HepG2 (cell line): ENCODE results near the gene ANKRD42. TPM values are rescaled to one million over a fixed set of nuclear protein-coding genes. Genes with fewer than 3 reads are reported as not detected.
A peak's percentile ranks its signal among the peaks of the same experiment; 100 is the strongest.

Experiments
- FOXK2 ChIP-seq: fragments of 450-650 bp; IDR thresholded peaks from 2 replicates; pipeline ENCODE4 v1.6.1; 2016
- HINFP ChIP-seq: sonication (generic); formaldehyde crosslinking; IDR thresholded peaks from 2 replicates; pipeline ENCODE4 v1.4.0; 2020; ENCODE audit warnings: low read depth, mild to moderate bottlenecking, missing genetic modification reagents
- HNRNPLL ChIP-seq: fragments of 200-400 bp; formaldehyde crosslinking; IDR thresholded peaks from 2 replicates; pipeline ENCODE4 v1.6.1; 2017; ENCODE audit warnings: mild to moderate bottlenecking, low read depth, low read length; ENCODE audit not compliant: poor library complexity, severe bottlenecking
- KLF15 ChIP-seq: sonication (generic); formaldehyde crosslinking; IDR thresholded peaks from 2 replicates; pipeline ENCODE4 v1.8.1; 2023; ENCODE audit warnings: borderline replicate concordance, mild to moderate bottlenecking, inconsistent platforms, missing genetic modification reagents, mixed read lengths
- LCORL ChIP-seq, 2 experiments: fragments of 450-650 bp in 1 of 2; sonication (generic) in 1 of 2; formaldehyde crosslinking in 1 of 2; IDR thresholded peaks; 2 replicates each; pipeline versions ENCODE4 v1.5.0 to v1.6.1; 2017 to 2020; ENCODE audit warnings: antibody characterized with exemption in 1 of 2, missing genetic modification reagents in 1 of 2
- MAF1 ChIP-seq: sonication (generic); formaldehyde crosslinking; IDR thresholded peaks from 2 replicates; pipeline ENCODE4 v1.5.0; 2020; ENCODE audit warnings: missing genetic modification reagents, borderline replicate concordance
- MTA1 ChIP-seq: sonication (generic); formaldehyde crosslinking; IDR thresholded peaks from 2 replicates; pipeline ENCODE4 v1.4.0; 2020; ENCODE audit warnings: missing genetic modification reagents, mild to moderate bottlenecking, borderline replicate concordance
- PHF5A ChIP-seq: IDR thresholded peaks from one replicate; pipeline ENCODE4 v1.6.1; 2018; ENCODE audit warnings: low read depth, missing genetic modification reagents; ENCODE audit not compliant: unreplicated experiment
- REXO4 ChIP-seq: sonication (generic); formaldehyde crosslinking; IDR thresholded peaks from 2 replicates; pipeline ENCODE4 v1.8.0; 2022; ENCODE audit warnings: missing genetic modification reagents, mild to moderate bottlenecking, borderline replicate concordance
- YY1 ChIP-seq: IDR thresholded peaks from 2 replicates; pipeline ENCODE4 v1.6.1; 2011; ENCODE audit warnings: low read length, low read depth, moderate library complexity, mild to moderate bottlenecking; ENCODE audit not compliant: insufficient read depth, insufficient replicate concordance
- ZNF205 ChIP-seq: IDR thresholded peaks from 2 replicates; pipeline ENCODE4 v1.6.1; 2018; ENCODE audit warnings: missing biosample characterization, missing genetic modification reagents
- ZNF263 ChIP-seq: sonication (generic); formaldehyde crosslinking; IDR thresholded peaks from 2 replicates; pipeline ENCODE4 v1.4.0; 2020; ENCODE audit warnings: missing genetic modification reagents
- ZNF264 ChIP-seq: sonication (generic); formaldehyde crosslinking; IDR thresholded peaks from 2 replicates; pipeline ENCODE4 v1.4.0; 2020; ENCODE audit warnings: missing genetic modification reagents
- ZNF335 ChIP-seq: sonication (generic); formaldehyde crosslinking; IDR thresholded peaks from 2 replicates; pipeline ENCODE4 v1.4.0; 2020; ENCODE audit warnings: missing genetic modification reagents
- ZNF407 ChIP-seq: sonication (generic); formaldehyde crosslinking; IDR thresholded peaks from one replicate; pipeline ENCODE4 v1.5.1; 2020; ENCODE audit warnings: mild to moderate bottlenecking, missing genetic modification reagents; ENCODE audit errors: not compliant biosample characterization
- ZNF639 ChIP-seq: conservative IDR thresholded peaks from 2 replicates; pipeline ENCODE4 v1.6.1; 2018; ENCODE audit warnings: missing genetic modification reagents
- ZNF672 ChIP-seq: sonication (generic); formaldehyde crosslinking; IDR thresholded peaks from 2 replicates; pipeline ENCODE4 v1.8.1; 2022; ENCODE audit warnings: missing genetic modification reagents
- ZSCAN20 ChIP-seq: sonication (generic); formaldehyde crosslinking; IDR thresholded peaks from 2 replicates; pipeline ENCODE4 v1.4.0; 2020; ENCODE audit warnings: missing genetic modification reagents, mild to moderate bottlenecking, borderline replicate concordance
- polyA plus RNA-seq, 8 experiments: library from polyadenylated mRNA; depleted of rRNA in 3 of 8; stranded (reverse) in 7 of 8; unstranded in 1 of 8; fragments of >200 nt; fragmentation: Illumina TruSeq in 4 of 8; extraction: Trizol in 4 of 8; gene quantifications; 2 replicates each; pipeline versions ENCODE4 v1.2.1 to v1.2.3, GENCODE V29; 2011 to 2016; ENCODE audit warnings: low read depth in 4 of 8, missing spikeins in 1 of 8, mixed read lengths in 1 of 8; ENCODE audit not compliant: insufficient read depth in 1 of 8
- total RNA-seq, 5 experiments: library from RNA; depleted of rRNA; stranded (reverse); fragments of >200 nt; fragmentation: Illumina TruSeq; extraction: Trizol; gene quantifications; 2 replicates each; pipeline ENCODE4 v1.2.3, GENCODE V29; 2016; ENCODE audit warnings: low read depth in 1 of 5

ANKRD42 gene
- total and polyA plus RNA-seq, 2 of the 13 experiments (the other 11 are each of a cell fraction or from before 2014, with no cell fraction given) = 2.2 to 3.7 TPM

- no peak for TF ChIP-seq ZNF639 (CRISPR knock-in tag)
- TF ChIP-seq LCORL (IDR thresholded peaks at IDR 0.05) = no peak
- no peak for TF ChIP-seq LCORL (CRISPR knock-in tag; IDR thresholded peaks at IDR 0.05)
- TF ChIP-seq HNRNPLL = peak; percentile 95
- TF ChIP-seq ZNF205 (CRISPR knock-in tag) = no peak
- no peak for TF ChIP-seq REXO4 (CRISPR knock-in tag)
- no peak for TF ChIP-seq HINFP (CRISPR knock-in tag)
- no peak for TF ChIP-seq MAF1 (CRISPR knock-in tag)
- TF ChIP-seq ZNF672 = no peak
- no peak for TF ChIP-seq ZNF407 (CRISPR knock-in tag)
- no peak for TF ChIP-seq ZNF335 (CRISPR knock-in tag)
- TF ChIP-seq ZNF264 (CRISPR knock-in tag) = peak; percentile 67; the same call in 1 of the 2 replicates
- no peak for TF ChIP-seq MTA1 (CRISPR knock-in tag)
- no peak for TF ChIP-seq FOXK2
- no peak for TF ChIP-seq PHF5A
- no peak for TF ChIP-seq ZSCAN20 (CRISPR knock-in tag)
- peak; percentile 70; the same call in 1 of the 2 replicates for TF ChIP-seq KLF15
- peak; percentile 51; the same call in 1 of the 2 replicates for TF ChIP-seq ZNF263
- TF ChIP-seq YY1 = peak; percentile 96
Measured at GRCh38 chr11:83156996-83157593, 36.4 kb upstream of the ANKRD42 start, which contains the start of gene PCF11 (continued).
